B cell (primary cell): ENCODE results near the gene FRYL.

Experiments
- CTCF ChIP-seq: fragments of 200-600 bp; IDR thresholded peaks from one replicate; pipeline ENCODE4 v1.8.0; 2022; ENCODE audit warnings: antibody characterized with exemption, mild to moderate bottlenecking
- EZH2 ChIP-seq: IDR thresholded peaks from 2 replicates; pipeline ENCODE4 v1.6.1; 2012; ENCODE audit warnings: borderline replicate concordance, low read depth, mild to moderate bottlenecking, moderate library complexity, low read length; ENCODE audit not compliant: insufficient read depth, poor library complexity, severe bottlenecking

GRCh38 chr4:48620831-48621230, 159.2 kb downstream of the FRYL start:
- no peak for TF ChIP-seq CTCF
- no peak for TF ChIP-seq EZH2
